H9 (cell line): ENCODE results near the gene KDM2A. TPM values are rescaled to one million over a fixed set of nuclear protein-coding genes. Genes with fewer than 3 reads are reported as not detected.

Experiments used
- DNase-seq: peaks from one replicate; pipeline ENCODE4 v3.0.0-alpha.2; 2017
- H2AFZ ChIP-seq: one replicate; pipeline ENCODE4 v1.6.1; 2013; ENCODE audit warnings: mild to moderate bottlenecking, low read length, control low read depth, moderate library complexity
- H2AK5ac ChIP-seq: 2 replicates; pipeline ENCODE4 v1.6.1; 2013; ENCODE audit warnings: low read length, control low read depth, mixed read lengths; ENCODE audit not compliant: insufficient read length
- H2BK120ac ChIP-seq: one replicate; pipeline ENCODE4 v1.6.1; 2013; ENCODE audit warnings: low read depth, mild to moderate bottlenecking, low read length, control low read depth, inconsistent platforms; ENCODE audit not compliant: poor library complexity, severe bottlenecking
- H2BK12ac ChIP-seq: 2 replicates; pipeline ENCODE4 v1.6.1; 2013; ENCODE audit warnings: low read length, control low read depth, mixed read lengths, low read depth; ENCODE audit not compliant: insufficient read length
- H2BK15ac ChIP-seq: 2 replicates; pipeline ENCODE4 v1.6.1; 2013; ENCODE audit warnings: low read depth, low read length, control low read depth
- H2BK20ac ChIP-seq: one replicate; pipeline ENCODE4 v1.6.1; 2013; ENCODE audit warnings: low read depth, mild to moderate bottlenecking, low read length, control low read depth, inconsistent platforms; ENCODE audit not compliant: poor library complexity, severe bottlenecking
- H2BK5ac ChIP-seq: 2 replicates; pipeline ENCODE4 v1.6.1; 2013; ENCODE audit warnings: low read length, control low read depth, mixed read lengths; ENCODE audit not compliant: insufficient read length
- H3K14ac ChIP-seq: 2 replicates; pipeline ENCODE4 v1.6.1; 2013; ENCODE audit warnings: low read length, control low read depth; ENCODE audit not compliant: insufficient read depth
- H3K18ac ChIP-seq: 2 replicates; pipeline ENCODE4 v1.6.1; 2013; ENCODE audit warnings: low read depth, mild to moderate bottlenecking, mixed read lengths, low read length, control low read depth; ENCODE audit not compliant: insufficient read length
- H3K23ac ChIP-seq: 2 replicates; pipeline ENCODE4 v1.6.1; 2013; ENCODE audit warnings: low read length, control low read depth, mixed read lengths, low read depth; ENCODE audit not compliant: insufficient read length
- H3K23me2 ChIP-seq: 2 replicates; pipeline ENCODE4 v1.6.1; 2013; ENCODE audit warnings: low read depth, mild to moderate bottlenecking, mixed read lengths, low read length, control low read depth; ENCODE audit not compliant: insufficient read length, poor library complexity, severe bottlenecking
- H3K27ac ChIP-seq: 2 replicates; pipeline ENCODE4 v1.5.1; 2013; ENCODE audit warnings: low read length, control low read depth, mixed read lengths, low read depth; ENCODE audit not compliant: insufficient read length
- H3K27me3 ChIP-seq: 2 replicates; pipeline ENCODE4 v1.6.1; 2013; ENCODE audit warnings: low read length, control low read depth, inconsistent platforms; ENCODE audit not compliant: insufficient read depth
- H3K4ac ChIP-seq: 2 replicates; pipeline ENCODE4 v1.6.1; 2013; ENCODE audit warnings: low read depth, mild to moderate bottlenecking, control low read depth, inconsistent platforms, low read length, moderate library complexity
- H3K4me1 ChIP-seq: 2 replicates; pipeline ENCODE4 v1.6.1; 2013; ENCODE audit warnings: low read length, control low read depth, inconsistent platforms; ENCODE audit not compliant: insufficient read depth
- H3K4me2 ChIP-seq: 2 replicates; pipeline ENCODE4 v1.6.1; 2013; ENCODE audit warnings: low read length, control low read depth, mixed read lengths; ENCODE audit not compliant: insufficient read length, insufficient read depth
- H3K56ac ChIP-seq: 2 replicates; pipeline ENCODE4 v1.6.1; 2013; ENCODE audit warnings: low read depth, mild to moderate bottlenecking, mixed read lengths, low read length, control low read depth; ENCODE audit not compliant: insufficient read length
- H3K79me1 ChIP-seq: 2 replicates; pipeline ENCODE4 v1.6.1; 2013; ENCODE audit warnings: low read depth, mild to moderate bottlenecking, moderate library complexity, low read length, control low read depth, inconsistent platforms; ENCODE audit not compliant: insufficient read depth, poor library complexity, severe bottlenecking
- H3K79me2 ChIP-seq: 2 replicates; pipeline ENCODE4 v1.6.1; 2013; ENCODE audit warnings: low read length, control low read depth, inconsistent platforms; ENCODE audit not compliant: insufficient read depth
- H3K9ac ChIP-seq: 2 replicates; pipeline ENCODE4 v1.6.1; 2013; ENCODE audit warnings: low read length, control low read depth, mixed read lengths; ENCODE audit not compliant: insufficient read length; ENCODE audit errors: extremely low read depth
- H3K9me3 ChIP-seq: one replicate; pipeline ENCODE4 v1.6.1; 2013; ENCODE audit warnings: low read depth, low read length, inconsistent platforms; ENCODE audit not compliant: control insufficient read depth
- H3T11ph ChIP-seq: one replicate; pipeline ENCODE4 v1.6.1; 2013; ENCODE audit warnings: mild to moderate bottlenecking, low read length, control low read depth, inconsistent platforms
- H4K20me1 ChIP-seq: one replicate; pipeline ENCODE4 v1.6.1; 2013; ENCODE audit not compliant: control insufficient read depth, insufficient read length, insufficient read depth
- H4K5ac ChIP-seq: 2 replicates; pipeline ENCODE4 v1.6.1; 2013; ENCODE audit warnings: low read depth, mild to moderate bottlenecking, mixed read lengths, low read length, control low read depth; ENCODE audit not compliant: insufficient read length
- H4K8ac ChIP-seq: replicated peaks from 2 replicates; pipeline ENCODE4 v1.6.1; 2013; ENCODE audit warnings: low read length, control low read depth, mixed read lengths, low read depth; ENCODE audit not compliant: insufficient read length
- H4K91ac ChIP-seq: 2 replicates; pipeline ENCODE4 v1.6.1; 2013; ENCODE audit warnings: low read depth, mild to moderate bottlenecking, moderate library complexity, mixed read lengths, low read length, control low read depth; ENCODE audit not compliant: insufficient read length
- H3K27ac Mint-ChIP-seq, 3 experiments: 2 replicates in 2 of 3; 3 replicates in 1 of 3; pipeline ENCODE4 v1.8.0; 2020 to 2021; ENCODE audit warnings: mixed read lengths in 3 of 3, mild to moderate bottlenecking in 1 of 3, moderate library complexity in 1 of 3
- H3K27me3 Mint-ChIP-seq: 2 replicates; pipeline ENCODE4 v1.8.0; 2021; ENCODE audit warnings: low read depth, mild to moderate bottlenecking, moderate library complexity, mixed read lengths
- H3K36me3 Mint-ChIP-seq, 3 experiments: 2 replicates in 2 of 3; 3 replicates in 1 of 3; pipeline ENCODE4 v1.8.0; 2020 to 2021; ENCODE audit warnings: low read depth in 3 of 3, mixed read lengths in 3 of 3; ENCODE audit not compliant: insufficient read depth in 1 of 3
- H3K4me1 Mint-ChIP-seq, 2 experiments: 2 replicates each; pipeline ENCODE4 v1.8.0; 2020; ENCODE audit warnings: mixed read lengths in 2 of 2
- H3K4me3 Mint-ChIP-seq, 2 experiments: 2 replicates in 1 of 2; 3 replicates in 1 of 2; pipeline ENCODE4 v1.8.0; 2020 to 2021; ENCODE audit warnings: mild to moderate bottlenecking in 2 of 2, mixed read lengths in 2 of 2, moderate library complexity in 1 of 2
- H3K9me3 Mint-ChIP-seq, 2 experiments: 2 replicates in 1 of 2; 3 replicates in 1 of 2; pipeline ENCODE4 v1.8.0; 2020; ENCODE audit warnings: mild to moderate bottlenecking in 2 of 2, mixed read lengths in 2 of 2, moderate library complexity in 1 of 2
- WGBS: extraction: QIAGEN DNeasy Blood & Tissue Kit; methylation state at CpG from one replicate; pipeline ENCODE4 v1.1.7; 2013; ENCODE audit warnings: missing lambda C conversion rate, low lambda C conversion rate, mixed read lengths; ENCODE audit not compliant: insufficient read length; ENCODE audit errors: extremely low coverage; 5-methylcytosine and 5-hydroxymethylcytosine counted together
- total RNA-seq: library from RNA; stranded (reverse); gene quantifications from 2 replicates; pipeline ENCODE4 v1.2.1, GENCODE V29; 2021
- TF ChIP-seq, protein P1 (sequence below): fragments of 200-600 bp; sonication (generic); conservative IDR thresholded peaks from 3 replicates; pipeline ENCODE4 v1.8.0; 2021; ENCODE audit warnings: antibody characterized with exemption, mild to moderate bottlenecking

The KDM2A gene
- total RNA-seq, 1 experiment from 2014 or later, result 85.9 TPM

DNA sequence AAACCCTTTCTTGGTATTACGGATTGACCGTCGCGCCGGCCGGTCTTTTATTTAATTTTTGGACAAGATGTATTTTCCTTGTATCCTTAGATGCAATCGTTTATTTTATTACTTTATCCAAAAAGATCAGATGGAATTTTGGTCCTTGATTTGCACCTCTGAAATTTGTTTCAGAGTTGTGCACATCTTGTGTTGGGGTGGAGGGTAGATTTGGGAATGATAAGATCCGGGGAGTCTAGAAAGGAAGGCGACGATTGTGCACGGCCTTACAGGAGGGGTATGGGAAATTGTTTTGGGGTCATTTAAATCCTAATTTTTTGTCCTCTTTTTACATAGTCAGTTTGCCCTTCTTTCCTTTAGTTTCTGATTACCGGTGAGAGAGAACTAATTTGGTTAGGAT lies 1.4 kb downstream of the KDM2A start:
- no peak overlapping the region for H3K14ac ChIP-seq
- H3K4me3 Mint-ChIP-seq, result peak overlapping the region; percentile 96 to 99
- no peak overlapping the region for H4K8ac ChIP-seq
- TF ChIP-seq, protein P1, sequence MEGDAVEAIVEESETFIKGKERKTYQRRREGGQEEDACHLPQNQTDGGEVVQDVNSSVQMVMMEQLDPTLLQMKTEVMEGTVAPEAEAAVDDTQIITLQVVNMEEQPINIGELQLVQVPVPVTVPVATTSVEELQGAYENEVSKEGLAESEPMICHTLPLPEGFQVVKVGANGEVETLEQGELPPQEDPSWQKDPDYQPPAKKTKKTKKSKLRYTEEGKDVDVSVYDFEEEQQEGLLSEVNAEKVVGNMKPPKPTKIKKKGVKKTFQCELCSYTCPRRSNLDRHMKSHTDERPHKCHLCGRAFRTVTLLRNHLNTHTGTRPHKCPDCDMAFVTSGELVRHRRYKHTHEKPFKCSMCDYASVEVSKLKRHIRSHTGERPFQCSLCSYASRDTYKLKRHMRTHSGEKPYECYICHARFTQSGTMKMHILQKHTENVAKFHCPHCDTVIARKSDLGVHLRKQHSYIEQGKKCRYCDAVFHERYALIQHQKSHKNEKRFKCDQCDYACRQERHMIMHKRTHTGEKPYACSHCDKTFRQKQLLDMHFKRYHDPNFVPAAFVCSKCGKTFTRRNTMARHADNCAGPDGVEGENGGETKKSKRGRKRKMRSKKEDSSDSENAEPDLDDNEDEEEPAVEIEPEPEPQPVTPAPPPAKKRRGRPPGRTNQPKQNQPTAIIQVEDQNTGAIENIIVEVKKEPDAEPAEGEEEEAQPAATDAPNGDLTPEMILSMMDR, result no peak
- no peak overlapping the region for H2BK20ac ChIP-seq
- H3K27ac ChIP-seq, result no peak overlapping the region
- H3K18ac ChIP-seq, result no peak overlapping the region
- no peak overlapping the region for H4K91ac ChIP-seq
- H3K9ac ChIP-seq, result peak overlapping the region; percentile 84
- H3K4me1 ChIP-seq, result no peaks in the 10 kb centered on the region
- peaks cover 4% of the 10 kb centered on the region for H3K79me1 ChIP-seq
- H3K56ac ChIP-seq, result no peak overlapping the region
- H3T11ph ChIP-seq, result no peak overlapping the region
- peaks cover 24 to 28% of the 10 kb centered on the region in 2 experiments for H3K4me1 Mint-ChIP-seq
- peak overlapping the region in 2 of 3 experiments; percentile 57 to 95; a peak in 5 of 7 replicates for H3K27ac Mint-ChIP-seq
- H2BK15ac ChIP-seq, result no peak overlapping the region
- H3K23me2 ChIP-seq, result peaks cover 21% of the 10 kb centered on the region
- H2AK5ac ChIP-seq, result no peak overlapping the region
- H2BK120ac ChIP-seq, result no peak overlapping the region
- no peaks in the 10 kb centered on the region for H3K27me3 ChIP-seq
- H3K79me2 ChIP-seq, result peaks cover 27% of the 10 kb centered on the region; the same call in 1 of the 2 replicates
- H3K4me2 ChIP-seq, result peak overlapping the region; percentile 100
- no peak overlapping the region for H3K4ac ChIP-seq
- no peak overlapping the region for H3K23ac ChIP-seq
- no peak overlapping the region for H4K5ac ChIP-seq
- no peak overlapping the region for H2BK12ac ChIP-seq
- no CpG with 5 or more reads among the region's 12 CpGs for WGBS
- H2BK5ac ChIP-seq, result no peak overlapping the region
- H3K36me3 Mint-ChIP-seq, result peaks cover 7 to 24% (median 19%) of the 10 kb centered on the region in 3 experiments; a peak in 6 of 7 replicates
- peaks cover 0 to 2% of the 10 kb centered on the region in 2 experiments; a peak in 2 of 5 replicates for H3K9me3 Mint-ChIP-seq
- no peak for DNase-seq
- no peaks in the 10 kb centered on the region for H3K27me3 Mint-ChIP-seq
- H2AFZ ChIP-seq, result no peak overlapping the region
- H3K9me3 ChIP-seq, result no peaks in the 10 kb centered on the region
- H4K20me1 ChIP-seq, result no peaks in the 10 kb centered on the region
